ENCODE data around the gene SSNA1.

DNA sequence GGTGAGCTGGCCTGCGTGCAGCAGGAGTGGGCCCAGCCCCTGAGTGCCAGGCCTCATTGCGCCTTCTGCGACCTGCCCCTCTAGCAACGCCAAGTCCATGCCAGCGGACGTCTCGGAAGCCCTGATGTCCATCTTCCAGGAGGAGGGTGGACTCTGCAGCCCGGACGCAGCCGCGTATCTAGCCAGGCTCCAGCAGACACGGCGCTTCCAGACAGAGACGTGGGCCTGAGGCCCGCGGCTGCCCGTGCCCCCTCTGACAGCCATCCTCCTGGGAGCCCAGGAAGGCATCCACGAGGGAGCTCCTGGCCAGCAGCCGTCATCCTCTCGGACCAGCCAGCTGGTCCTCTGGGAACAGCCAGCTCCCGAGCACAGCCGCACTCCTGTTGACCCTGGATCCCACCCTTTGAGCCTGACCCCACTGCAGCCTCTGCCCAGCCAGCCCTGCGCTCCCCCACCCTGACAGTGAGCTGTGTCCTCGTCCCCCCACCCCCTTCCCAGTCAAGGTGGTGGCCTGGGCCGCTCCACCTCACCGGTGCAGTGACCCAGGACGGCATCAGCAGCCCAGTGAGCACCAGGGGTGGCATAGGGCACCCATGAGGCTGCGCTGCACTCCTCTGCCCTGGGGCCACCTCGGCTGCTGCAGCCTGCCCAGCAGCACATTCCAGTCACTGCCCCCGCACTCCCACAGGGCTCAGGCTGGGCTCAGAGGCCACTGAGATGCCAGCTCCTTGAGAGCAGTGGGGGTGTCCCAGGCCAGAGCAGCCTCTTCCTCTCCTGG, 27.9 kb downstream of the SSNA1 start:
- TF ChIP-seq, protein P1, sequence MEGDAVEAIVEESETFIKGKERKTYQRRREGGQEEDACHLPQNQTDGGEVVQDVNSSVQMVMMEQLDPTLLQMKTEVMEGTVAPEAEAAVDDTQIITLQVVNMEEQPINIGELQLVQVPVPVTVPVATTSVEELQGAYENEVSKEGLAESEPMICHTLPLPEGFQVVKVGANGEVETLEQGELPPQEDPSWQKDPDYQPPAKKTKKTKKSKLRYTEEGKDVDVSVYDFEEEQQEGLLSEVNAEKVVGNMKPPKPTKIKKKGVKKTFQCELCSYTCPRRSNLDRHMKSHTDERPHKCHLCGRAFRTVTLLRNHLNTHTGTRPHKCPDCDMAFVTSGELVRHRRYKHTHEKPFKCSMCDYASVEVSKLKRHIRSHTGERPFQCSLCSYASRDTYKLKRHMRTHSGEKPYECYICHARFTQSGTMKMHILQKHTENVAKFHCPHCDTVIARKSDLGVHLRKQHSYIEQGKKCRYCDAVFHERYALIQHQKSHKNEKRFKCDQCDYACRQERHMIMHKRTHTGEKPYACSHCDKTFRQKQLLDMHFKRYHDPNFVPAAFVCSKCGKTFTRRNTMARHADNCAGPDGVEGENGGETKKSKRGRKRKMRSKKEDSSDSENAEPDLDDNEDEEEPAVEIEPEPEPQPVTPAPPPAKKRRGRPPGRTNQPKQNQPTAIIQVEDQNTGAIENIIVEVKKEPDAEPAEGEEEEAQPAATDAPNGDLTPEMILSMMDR (IDR thresholded peaks at IDR 0.05; ENCODE audit: poor library complexity): no peak
- TF ChIP-seq EZH2 (IDR thresholded peaks at IDR 0.05; ENCODE audit: borderline replicate concordance): no peak
- TF ChIP-seq EZH2phosphoT487 (IDR thresholded peaks at IDR 0.05; ENCODE audit: low read depth, severe bottlenecking, unreplicated experiment): no peak

All from hepatocyte (in vitro differentiated cells).